Ishikawa (cell line): Measurements from ENCODE around the gene GAA.

Experiments used
- CEBPB ChIP-seq: IDR thresholded peaks from 2 replicates; pipeline ENCODE4 v1.6.1; 2012
- CREB1 ChIP-seq: IDR thresholded peaks from 2 replicates; pipeline ENCODE4 v1.6.1; 2012; ENCODE audit warnings: low read depth
- EGR1 ChIP-seq: IDR thresholded peaks from 2 replicates; pipeline ENCODE4 v1.6.1; 2012
- EP300 ChIP-seq: IDR thresholded peaks from 2 replicates; pipeline ENCODE4 v1.6.1; 2012; ENCODE audit warnings: borderline replicate concordance
- FOXM1 ChIP-seq: IDR thresholded peaks from 2 replicates; pipeline ENCODE4 v1.6.1; 2012; ENCODE audit warnings: low read depth, borderline replicate concordance
- MAX ChIP-seq: IDR thresholded peaks from 2 replicates; pipeline ENCODE4 v1.6.1; 2012
- NFIC ChIP-seq: IDR thresholded peaks from 2 replicates; pipeline ENCODE4 v1.6.1; 2012
- RAD21 ChIP-seq: IDR thresholded peaks from 2 replicates; pipeline ENCODE4 v1.6.1; 2012; ENCODE audit warnings: low read depth
- REST ChIP-seq: IDR thresholded peaks from 2 replicates; pipeline ENCODE4 v1.6.1; 2012; ENCODE audit warnings: low read depth, mild to moderate bottlenecking
- TAF1 ChIP-seq: IDR thresholded peaks from 2 replicates; pipeline ENCODE4 v1.6.1; 2012; ENCODE audit warnings: low read depth, mild to moderate bottlenecking
- TCF12 ChIP-seq: IDR thresholded peaks from 2 replicates; pipeline ENCODE4 v1.6.1; 2012; ENCODE audit warnings: low read depth
- TEAD4 ChIP-seq: IDR thresholded peaks from 2 replicates; pipeline ENCODE4 v1.6.1; 2012
- USF1 ChIP-seq: IDR thresholded peaks from 2 replicates; pipeline ENCODE4 v1.6.1; 2012
- YY1 ChIP-seq: IDR thresholded peaks from 2 replicates; pipeline ENCODE4 v1.6.1; 2012; ENCODE audit warnings: low read depth
- ZBTB7A ChIP-seq: IDR thresholded peaks from 2 replicates; pipeline ENCODE4 v1.6.1; 2012; ENCODE audit warnings: low read depth

The GAA gene

GRCh38 chr17:80068301-80069222 is 32.8 kb upstream of the GAA start:
- TF ChIP-seq MAX (no peak), EP300 (no peak), CEBPB (no peak), USF1 (no peak), TCF12 (no peak), ZBTB7A (0 out of 2 replicates have a peak, but pooled peaks have one; percentile 31)

GRCh38 chr17:80070375-80071115 is 30.8 kb upstream of the GAA start:
- no peak for TF ChIP-seq TEAD4
- no peak for TF ChIP-seq ZBTB7A
- no peak for TF ChIP-seq USF1
- TF ChIP-seq FOXM1: no peak
- TF ChIP-seq REST: no peak
- no peak for TF ChIP-seq MAX
- no peak for TF ChIP-seq TAF1

GRCh38 chr17:80071116-80071841 is 30.1 kb upstream of the GAA start:
- TF ChIP-seq CEBPB (no peak), EP300 (no peak), NFIC (no peak), EGR1 (no peak), YY1 (no peak), USF1 (no peak), RAD21 (no peak), CREB1 (no peak), FOXM1 (no peak), MAX (no peak), REST (no peak), TCF12 (no peak), ZBTB7A (no peak), TAF1 (no peak), TEAD4 (no peak)

GRCh38 chr17:80072410-80072809 is 29.0 kb upstream of the GAA start:
- TF ChIP-seq TEAD4 (no peak), CREB1 (no peak), NFIC (no peak), USF1 (no peak), EGR1 (no peak), MAX (no peak), YY1 (no peak), FOXM1 (no peak), REST (no peak), TAF1 (no peak), CEBPB (no peak), ZBTB7A (no peak), RAD21 (no peak), EP300 (no peak), TCF12 (no peak)
